H9 (cell line): Measurements from ENCODE around the gene IQGAP2. TPM values are rescaled to one million over a fixed set of nuclear protein-coding genes. Genes with fewer than 3 reads are reported as not detected.

ENCODE experiments used
- DNase-seq: peaks from one replicate; pipeline ENCODE4 v3.0.0-alpha.2; 2017
- H2AFZ ChIP-seq: one replicate; pipeline ENCODE4 v1.6.1; 2013; ENCODE audit warnings: mild to moderate bottlenecking, low read length, control low read depth, moderate library complexity
- H2AK5ac ChIP-seq: 2 replicates; pipeline ENCODE4 v1.6.1; 2013; ENCODE audit warnings: low read length, control low read depth, mixed read lengths; ENCODE audit not compliant: insufficient read length
- H2BK120ac ChIP-seq: one replicate; pipeline ENCODE4 v1.6.1; 2013; ENCODE audit warnings: low read depth, mild to moderate bottlenecking, low read length, control low read depth, inconsistent platforms; ENCODE audit not compliant: poor library complexity, severe bottlenecking
- H2BK12ac ChIP-seq: 2 replicates; pipeline ENCODE4 v1.6.1; 2013; ENCODE audit warnings: low read length, control low read depth, mixed read lengths, low read depth; ENCODE audit not compliant: insufficient read length
- H2BK15ac ChIP-seq: 2 replicates; pipeline ENCODE4 v1.6.1; 2013; ENCODE audit warnings: low read depth, low read length, control low read depth
- H2BK20ac ChIP-seq: one replicate; pipeline ENCODE4 v1.6.1; 2013; ENCODE audit warnings: low read depth, mild to moderate bottlenecking, low read length, control low read depth, inconsistent platforms; ENCODE audit not compliant: poor library complexity, severe bottlenecking
- H2BK5ac ChIP-seq: 2 replicates; pipeline ENCODE4 v1.6.1; 2013; ENCODE audit warnings: low read length, control low read depth, mixed read lengths; ENCODE audit not compliant: insufficient read length
- H3K14ac ChIP-seq: 2 replicates; pipeline ENCODE4 v1.6.1; 2013; ENCODE audit warnings: low read length, control low read depth; ENCODE audit not compliant: insufficient read depth
- H3K18ac ChIP-seq: 2 replicates; pipeline ENCODE4 v1.6.1; 2013; ENCODE audit warnings: low read depth, mild to moderate bottlenecking, mixed read lengths, low read length, control low read depth; ENCODE audit not compliant: insufficient read length
- H3K23ac ChIP-seq: 2 replicates; pipeline ENCODE4 v1.6.1; 2013; ENCODE audit warnings: low read length, control low read depth, mixed read lengths, low read depth; ENCODE audit not compliant: insufficient read length
- H3K23me2 ChIP-seq: 2 replicates; pipeline ENCODE4 v1.6.1; 2013; ENCODE audit warnings: low read depth, mild to moderate bottlenecking, mixed read lengths, low read length, control low read depth; ENCODE audit not compliant: insufficient read length, poor library complexity, severe bottlenecking
- H3K27ac ChIP-seq: 2 replicates; pipeline ENCODE4 v1.5.1; 2013; ENCODE audit warnings: low read length, control low read depth, mixed read lengths, low read depth; ENCODE audit not compliant: insufficient read length
- H3K27me3 ChIP-seq: 2 replicates; pipeline ENCODE4 v1.6.1; 2013; ENCODE audit warnings: low read length, control low read depth, inconsistent platforms; ENCODE audit not compliant: insufficient read depth
- H3K4ac ChIP-seq: 2 replicates; pipeline ENCODE4 v1.6.1; 2013; ENCODE audit warnings: low read depth, mild to moderate bottlenecking, control low read depth, inconsistent platforms, low read length, moderate library complexity
- H3K4me1 ChIP-seq: 2 replicates; pipeline ENCODE4 v1.6.1; 2013; ENCODE audit warnings: low read length, control low read depth, inconsistent platforms; ENCODE audit not compliant: insufficient read depth
- H3K4me2 ChIP-seq: 2 replicates; pipeline ENCODE4 v1.6.1; 2013; ENCODE audit warnings: low read length, control low read depth, mixed read lengths; ENCODE audit not compliant: insufficient read length, insufficient read depth
- H3K56ac ChIP-seq: 2 replicates; pipeline ENCODE4 v1.6.1; 2013; ENCODE audit warnings: low read depth, mild to moderate bottlenecking, mixed read lengths, low read length, control low read depth; ENCODE audit not compliant: insufficient read length
- H3K79me1 ChIP-seq: 2 replicates; pipeline ENCODE4 v1.6.1; 2013; ENCODE audit warnings: low read depth, mild to moderate bottlenecking, moderate library complexity, low read length, control low read depth, inconsistent platforms; ENCODE audit not compliant: insufficient read depth, poor library complexity, severe bottlenecking
- H3K79me2 ChIP-seq: 2 replicates; pipeline ENCODE4 v1.6.1; 2013; ENCODE audit warnings: low read length, control low read depth, inconsistent platforms; ENCODE audit not compliant: insufficient read depth
- H3K9ac ChIP-seq: 2 replicates; pipeline ENCODE4 v1.6.1; 2013; ENCODE audit warnings: low read length, control low read depth, mixed read lengths; ENCODE audit not compliant: insufficient read length; ENCODE audit errors: extremely low read depth
- H3K9me3 ChIP-seq: one replicate; pipeline ENCODE4 v1.6.1; 2013; ENCODE audit warnings: low read depth, low read length, inconsistent platforms; ENCODE audit not compliant: control insufficient read depth
- H3T11ph ChIP-seq: one replicate; pipeline ENCODE4 v1.6.1; 2013; ENCODE audit warnings: mild to moderate bottlenecking, low read length, control low read depth, inconsistent platforms
- H4K20me1 ChIP-seq: one replicate; pipeline ENCODE4 v1.6.1; 2013; ENCODE audit not compliant: control insufficient read depth, insufficient read length, insufficient read depth
- H4K5ac ChIP-seq: 2 replicates; pipeline ENCODE4 v1.6.1; 2013; ENCODE audit warnings: low read depth, mild to moderate bottlenecking, mixed read lengths, low read length, control low read depth; ENCODE audit not compliant: insufficient read length
- H4K8ac ChIP-seq: replicated peaks from 2 replicates; pipeline ENCODE4 v1.6.1; 2013; ENCODE audit warnings: low read length, control low read depth, mixed read lengths, low read depth; ENCODE audit not compliant: insufficient read length
- H4K91ac ChIP-seq: 2 replicates; pipeline ENCODE4 v1.6.1; 2013; ENCODE audit warnings: low read depth, mild to moderate bottlenecking, moderate library complexity, mixed read lengths, low read length, control low read depth; ENCODE audit not compliant: insufficient read length
- H3K27ac Mint-ChIP-seq, 3 experiments: 2 replicates in 2 of 3; 3 replicates in 1 of 3; pipeline ENCODE4 v1.8.0; 2020 to 2021; ENCODE audit warnings: mixed read lengths in 3 of 3, mild to moderate bottlenecking in 1 of 3, moderate library complexity in 1 of 3
- H3K27me3 Mint-ChIP-seq: 2 replicates; pipeline ENCODE4 v1.8.0; 2021; ENCODE audit warnings: low read depth, mild to moderate bottlenecking, moderate library complexity, mixed read lengths
- H3K36me3 Mint-ChIP-seq, 3 experiments: 2 replicates in 2 of 3; 3 replicates in 1 of 3; pipeline ENCODE4 v1.8.0; 2020 to 2021; ENCODE audit warnings: low read depth in 3 of 3, mixed read lengths in 3 of 3; ENCODE audit not compliant: insufficient read depth in 1 of 3
- H3K4me1 Mint-ChIP-seq, 2 experiments: 2 replicates each; pipeline ENCODE4 v1.8.0; 2020; ENCODE audit warnings: mixed read lengths in 2 of 2
- H3K4me3 Mint-ChIP-seq, 2 experiments: 2 replicates in 1 of 2; 3 replicates in 1 of 2; pipeline ENCODE4 v1.8.0; 2020 to 2021; ENCODE audit warnings: mild to moderate bottlenecking in 2 of 2, mixed read lengths in 2 of 2, moderate library complexity in 1 of 2
- H3K9me3 Mint-ChIP-seq, 2 experiments: 2 replicates in 1 of 2; 3 replicates in 1 of 2; pipeline ENCODE4 v1.8.0; 2020; ENCODE audit warnings: mild to moderate bottlenecking in 2 of 2, mixed read lengths in 2 of 2, moderate library complexity in 1 of 2
- CTCF ChIP-seq: fragments of 200-600 bp; sonication (generic); conservative IDR thresholded peaks from 3 replicates; pipeline ENCODE4 v1.8.0; 2021; ENCODE audit warnings: antibody characterized with exemption, mild to moderate bottlenecking
- WGBS: extraction: QIAGEN DNeasy Blood & Tissue Kit; methylation state at CpG from one replicate; pipeline ENCODE4 v1.1.7; 2013; ENCODE audit warnings: missing lambda C conversion rate, low lambda C conversion rate, mixed read lengths; ENCODE audit not compliant: insufficient read length; ENCODE audit errors: extremely low coverage; 5-methylcytosine and 5-hydroxymethylcytosine counted together
- total RNA-seq: library from RNA; stranded (reverse); gene quantifications from 2 replicates; pipeline ENCODE4 v1.2.1, GENCODE V29; 2021

Gene IQGAP2
- total RNA-seq, 1 experiment from 2014 or later = 22.5 TPM

- H3K18ac ChIP-seq = no peak overlapping the region
- H4K5ac ChIP-seq = no peak overlapping the region
- H3K14ac ChIP-seq = no peak overlapping the region
- no peaks in the 10 kb centered on the region for H3K23me2 ChIP-seq
- H2AK5ac ChIP-seq = no peak overlapping the region
- no peaks in the 10 kb centered on the region for H3K9me3 Mint-ChIP-seq
- no peak overlapping the region for H2BK15ac ChIP-seq
- H3T11ph ChIP-seq = no peak overlapping the region
- H3K27me3 Mint-ChIP-seq = no peaks in the 10 kb centered on the region
- no peaks in the 10 kb centered on the region for H3K79me2 ChIP-seq
- H3K23ac ChIP-seq = no peak overlapping the region
- H4K8ac ChIP-seq = no peak overlapping the region
- H3K79me1 ChIP-seq = no peaks in the 10 kb centered on the region
- no peaks in the 10 kb centered on the region for H3K4me1 Mint-ChIP-seq
- no peak overlapping the region for H2BK12ac ChIP-seq
- no peak overlapping the region for H3K4ac ChIP-seq
- no CpG with 5 or more reads among the region's 4 CpGs for WGBS
- H3K9me3 ChIP-seq = no peaks in the 10 kb centered on the region
- H2BK20ac ChIP-seq = no peak overlapping the region
- H3K27ac ChIP-seq = no peak overlapping the region
- H3K27me3 ChIP-seq = no peaks in the 10 kb centered on the region; the same call in 1 of the 2 replicates
- no peak overlapping the region for H3K4me3 Mint-ChIP-seq
- H3K27ac Mint-ChIP-seq = no peak overlapping the region
- no peak for DNase-seq
- no peak overlapping the region for H2BK120ac ChIP-seq
- H3K56ac ChIP-seq = no peak overlapping the region
- H3K36me3 Mint-ChIP-seq = peaks cover 0 to 11% (median 0%) of the 10 kb centered on the region in 3 experiments; a peak in 3 of 7 replicates
- H3K4me2 ChIP-seq = no peak overlapping the region
- H3K9ac ChIP-seq = no peak overlapping the region
- no peak overlapping the region for H2BK5ac ChIP-seq
- H4K91ac ChIP-seq = no peak overlapping the region
- TF ChIP-seq CTCF = no peak
- H4K20me1 ChIP-seq = no peaks in the 10 kb centered on the region
- no peaks in the 10 kb centered on the region for H3K4me1 ChIP-seq
- no peak overlapping the region for H2AFZ ChIP-seq
These were observed 278.2 kb downstream of the IQGAP2 start for GRCh38 chr5:76681287-76681686.
